ENCODE measurements around the gene EHD4. TPM values are rescaled to one million over a fixed set of nuclear protein-coding genes. Genes with fewer than 3 reads are reported as not detected.

EHD4 gene
- polyA plus RNA-seq (2011; rRNA removed) (9.0 and 9.3 TPM in 2 replicates), polyA plus RNA-seq (2017; fragmentation: RNase III; extraction: RNeasy Plus Mini Kit Qiagen cat#74134 plus additional on column Dnase treatment) (8.2 to 9.6 TPM (median 8.9 TPM) in 3 replicates), polyA minus RNA-seq (2011; rRNA and poly(A)+ RNA removed) (14.9 and 15.0 TPM in 2 replicates)
- polyA plus RNA-seq (2012; cell fraction: cytosol; rRNA removed), result 7.3 and 9.8 TPM in 2 replicates
- 7.1 and 7.5 TPM in 2 replicates for polyA plus RNA-seq (2012; cell fraction: nucleus; rRNA removed)

DNA sequence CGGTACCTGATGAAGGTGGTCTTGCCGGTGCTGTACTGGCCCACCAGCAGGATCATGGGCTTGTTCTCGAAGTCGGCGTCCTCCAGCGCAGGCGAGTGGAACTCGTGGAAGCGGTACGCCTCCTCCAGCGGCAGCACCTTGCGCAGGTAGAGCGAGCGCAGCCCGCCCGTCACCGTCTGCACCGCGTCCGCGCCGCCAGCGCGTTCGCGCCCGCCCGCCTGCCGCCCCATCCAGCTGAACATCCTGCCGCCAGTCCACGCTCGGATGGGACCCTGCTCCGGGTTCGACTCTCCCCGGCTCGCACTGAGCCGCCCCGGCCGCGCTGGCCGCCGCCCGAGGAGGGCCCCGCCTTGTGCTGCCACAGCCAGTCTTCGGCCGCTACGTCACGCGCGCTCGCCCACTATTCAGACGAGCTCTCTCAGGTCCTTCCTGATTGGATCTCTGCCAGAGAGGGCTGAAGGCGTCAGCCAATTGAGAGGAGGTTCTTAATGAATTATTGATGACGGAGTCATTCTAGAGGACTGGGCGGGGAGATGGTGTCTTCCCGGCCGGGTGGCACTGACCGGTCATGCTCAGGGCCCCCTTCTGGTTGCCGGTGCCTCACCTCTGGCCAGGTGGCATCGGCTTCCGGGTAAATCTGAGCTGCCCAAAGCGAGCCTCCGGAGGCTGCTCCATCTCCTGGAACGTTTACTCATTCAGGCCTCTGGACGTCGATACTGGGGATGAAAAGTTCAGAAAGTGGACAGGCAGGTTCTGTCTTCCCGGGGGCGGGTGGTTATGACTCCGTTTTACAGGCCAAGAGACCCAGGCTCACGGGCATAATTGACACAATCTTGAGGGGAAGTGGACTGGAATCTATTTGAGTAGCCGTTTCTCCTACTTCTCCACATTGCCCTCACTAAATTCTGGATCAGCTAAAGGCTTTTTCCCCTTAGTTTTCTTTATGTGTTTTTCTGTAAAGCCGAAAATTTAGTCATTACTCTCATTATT, at the start of gene EHD4:
TSS of gene EHD4 (minus strand) at position 305 of the 990 bp plus-strand sequence. CDS start at position 242, 63 bp downstream.
- Histone ChIP-seq H3K4me3 (peak within 1 kb of the TSS; percentile 60), H3K9me3 (no peaks in the 10 kb centered on the region), H3K4me1 (peaks cover 13% of the 10 kb centered on the region; the same call in 1 of the 3 replicates), H3K4me2 (peak within 1 kb of the TSS; percentile 70), H3K27ac (peak within 1 kb of the TSS; percentile 82 to 95)
- FAIRE-seq (no peak), DNase-seq (ENCODE audit: low read depth in 1 of 2, low spot score in 1 of 2) (peak; percentile 95 to 98), ATAC-seq (peak; percentile 96 to 97)
- ChIA-PET CTCF (interaction anchor here (0.6 to 2.0 kb wide), 17 partner anchors 11 to 112 kb away, joined by 3 to 11 read pairs (median 4); no protein-coding TSS in a partner anchor), POLR2A (interaction anchor here (0.6 to 1.8 kb wide), 10 partner anchors 11 to 429 kb away, joined by 3 to 11 read pairs (median 3); no protein-coding TSS in a partner anchor)
- TF ChIP-seq JUN (IDR thresholded peaks at IDR 0.05), result 0 out of 5 replicates have a peak, but pooled peaks of 1 of the 2 experiments have one; percentile 20
- TF ChIP-seq RFX5 (IDR thresholded peaks at IDR 0.05), result peak; percentile 83
- TF ChIP-seq, protein P1, sequence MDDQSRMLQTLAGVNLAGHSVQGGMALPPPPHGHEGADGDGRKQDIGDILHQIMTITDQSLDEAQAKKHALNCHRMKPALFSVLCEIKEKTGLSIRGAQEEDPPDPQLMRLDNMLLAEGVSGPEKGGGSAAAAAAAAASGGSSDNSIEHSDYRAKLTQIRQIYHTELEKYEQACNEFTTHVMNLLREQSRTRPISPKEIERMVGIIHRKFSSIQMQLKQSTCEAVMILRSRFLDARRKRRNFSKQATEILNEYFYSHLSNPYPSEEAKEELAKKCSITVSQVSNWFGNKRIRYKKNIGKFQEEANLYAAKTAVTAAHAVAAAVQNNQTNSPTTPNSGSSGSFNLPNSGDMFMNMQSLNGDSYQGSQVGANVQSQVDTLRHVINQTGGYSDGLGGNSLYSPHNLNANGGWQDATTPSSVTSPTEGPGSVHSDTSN (IDR thresholded peaks at IDR 0.05), result no peak
- TF ChIP-seq, protein P2, sequence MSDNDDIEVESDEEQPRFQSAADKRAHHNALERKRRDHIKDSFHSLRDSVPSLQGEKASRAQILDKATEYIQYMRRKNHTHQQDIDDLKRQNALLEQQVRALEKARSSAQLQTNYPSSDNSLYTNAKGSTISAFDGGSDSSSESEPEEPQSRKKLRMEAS (IDR thresholded peaks at IDR 0.05), result peak; percentile 68; the same call in 1 of the 2 replicates
- peak; percentile 24 to 35 for TF ChIP-seq RAD21 (conservative IDR thresholded peaks at IDR 0.05 in 1 of 2, IDR thresholded peaks at IDR 0.05 in 1 of 2)
- TF ChIP-seq POLR2A (IDR thresholded peaks at IDR 0.05; ENCODE audit: low read length), result peak; percentile 68
- no peak for TF ChIP-seq SREBF2 (IDR thresholded peaks at IDR 0.05)
- peak; percentile 81 for TF ChIP-seq HOXB5 (CRISPR knock-in tag; IDR thresholded peaks at IDR 0.05)
- TF ChIP-seq PHF8 (IDR thresholded peaks at IDR 0.05; ENCODE audit: borderline replicate concordance, low read depth), result peak; percentile 35; the same call in 1 of the 2 replicates
- TF ChIP-seq, protein P3, sequence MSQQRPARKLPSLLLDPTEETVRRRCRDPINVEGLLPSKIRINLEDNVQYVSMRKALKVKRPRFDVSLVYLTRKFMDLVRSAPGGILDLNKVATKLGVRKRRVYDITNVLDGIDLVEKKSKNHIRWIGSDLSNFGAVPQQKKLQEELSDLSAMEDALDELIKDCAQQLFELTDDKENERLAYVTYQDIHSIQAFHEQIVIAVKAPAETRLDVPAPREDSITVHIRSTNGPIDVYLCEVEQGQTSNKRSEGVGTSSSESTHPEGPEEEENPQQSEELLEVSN (IDR thresholded peaks at IDR 0.05; ENCODE audit: borderline replicate concordance, low read depth), result 0 out of 2 replicates have a peak, but pooled peaks have one; percentile 21
- TF ChIP-seq SMC3 (IDR thresholded peaks at IDR 0.05), result peak; percentile 17; the same call in 1 of the 3 replicates
- TF ChIP-seq MAFK (IDR thresholded peaks at IDR 0.05; ENCODE audit: partially characterized antibody), result peak; percentile 96
- 0 out of 2 replicates have a peak, but pooled peaks have one; percentile 30 for TF ChIP-seq TP53 (CRISPR knock-in tag; IDR thresholded peaks at IDR 0.05)
- no peak for TF ChIP-seq ZNF302 (CRISPR knock-in tag; IDR thresholded peaks at IDR 0.05)
- TF ChIP-seq, protein P4, sequence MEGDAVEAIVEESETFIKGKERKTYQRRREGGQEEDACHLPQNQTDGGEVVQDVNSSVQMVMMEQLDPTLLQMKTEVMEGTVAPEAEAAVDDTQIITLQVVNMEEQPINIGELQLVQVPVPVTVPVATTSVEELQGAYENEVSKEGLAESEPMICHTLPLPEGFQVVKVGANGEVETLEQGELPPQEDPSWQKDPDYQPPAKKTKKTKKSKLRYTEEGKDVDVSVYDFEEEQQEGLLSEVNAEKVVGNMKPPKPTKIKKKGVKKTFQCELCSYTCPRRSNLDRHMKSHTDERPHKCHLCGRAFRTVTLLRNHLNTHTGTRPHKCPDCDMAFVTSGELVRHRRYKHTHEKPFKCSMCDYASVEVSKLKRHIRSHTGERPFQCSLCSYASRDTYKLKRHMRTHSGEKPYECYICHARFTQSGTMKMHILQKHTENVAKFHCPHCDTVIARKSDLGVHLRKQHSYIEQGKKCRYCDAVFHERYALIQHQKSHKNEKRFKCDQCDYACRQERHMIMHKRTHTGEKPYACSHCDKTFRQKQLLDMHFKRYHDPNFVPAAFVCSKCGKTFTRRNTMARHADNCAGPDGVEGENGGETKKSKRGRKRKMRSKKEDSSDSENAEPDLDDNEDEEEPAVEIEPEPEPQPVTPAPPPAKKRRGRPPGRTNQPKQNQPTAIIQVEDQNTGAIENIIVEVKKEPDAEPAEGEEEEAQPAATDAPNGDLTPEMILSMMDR (IDR thresholded peaks at IDR 0.05), result peak; percentile 22; the same call in 1 of the 3 replicates
- no peak for TF ChIP-seq EP300 (IDR thresholded peaks at IDR 0.05)
- WGBS (ENCODE audit: missing lambda C conversion rate), result 7% methylated on average over 13 of the region's 72 CpGs

DNA sequence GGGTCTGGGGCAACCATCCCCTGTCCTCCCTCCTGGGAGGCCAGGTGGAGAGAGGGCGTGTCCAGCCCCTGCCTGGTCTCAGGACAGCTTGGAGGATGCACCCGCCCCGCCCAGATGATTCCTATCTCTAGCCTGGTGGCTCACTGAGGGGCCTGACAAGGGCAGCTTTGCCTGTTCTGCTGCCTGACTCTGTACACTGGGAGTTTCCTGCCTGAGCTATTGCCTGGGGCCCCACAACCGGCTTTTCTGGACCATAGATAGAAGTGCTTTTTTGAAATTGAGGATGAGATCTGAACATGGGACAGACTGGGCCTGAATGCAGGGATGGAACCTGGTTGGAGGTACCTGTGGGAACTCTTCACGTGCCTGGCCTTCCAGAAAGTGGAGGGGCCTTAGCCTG, 49.2 kb upstream of the EHD4 start:
- H3K27ac ChIP-seq, result no peak overlapping the region
- ATAC-seq (no peak), FAIRE-seq (no peak), DNase-seq (ENCODE audit: low read depth in 1 of 2, low spot score in 1 of 2) (no peak)
- peaks cover 7% of the 10 kb centered on the region; the same call in 1 of the 3 replicates for H3K9me3 ChIP-seq
- no peak overlapping the region for H3K4me3 ChIP-seq
- WGBS (ENCODE audit: missing lambda C conversion rate), result 22% methylated on average over 3 of the region's 5 CpGs
- TF ChIP-seq EHF (CRISPR knock-in tag; IDR thresholded peaks at IDR 0.05) (no peak), PHF8 (IDR thresholded peaks at IDR 0.05; ENCODE audit: borderline replicate concordance, low read depth) (no peak), HOXA7 (CRISPR knock-in tag; IDR thresholded peaks at IDR 0.05) (no peak), POLR2A (IDR thresholded peaks at IDR 0.05; ENCODE audit: low read length) (no peak), JUN (IDR thresholded peaks at IDR 0.05) (no peak), ZFP36 (IDR thresholded peaks at IDR 0.05; ENCODE audit: borderline replicate concordance, partially characterized antibody) (no peak), EP300 (IDR thresholded peaks at IDR 0.05) (no peak), HDAC2 (IDR thresholded peaks at IDR 0.05) (no peak)
- no peak overlapping the region for H3K4me2 ChIP-seq
- no peaks in the 10 kb centered on the region for H3K4me1 ChIP-seq
- ChIA-PET CTCF (interaction anchor here (1.0 kb wide), 1 partner anchor 32 kb away, joined by 3 read pairs; no protein-coding TSS in a partner anchor), POLR2A (no interaction called here)

Data from A549 (cell line).